Measurements from ENCODE around the gene PCGF1.

Gene PCGF1

DNA sequence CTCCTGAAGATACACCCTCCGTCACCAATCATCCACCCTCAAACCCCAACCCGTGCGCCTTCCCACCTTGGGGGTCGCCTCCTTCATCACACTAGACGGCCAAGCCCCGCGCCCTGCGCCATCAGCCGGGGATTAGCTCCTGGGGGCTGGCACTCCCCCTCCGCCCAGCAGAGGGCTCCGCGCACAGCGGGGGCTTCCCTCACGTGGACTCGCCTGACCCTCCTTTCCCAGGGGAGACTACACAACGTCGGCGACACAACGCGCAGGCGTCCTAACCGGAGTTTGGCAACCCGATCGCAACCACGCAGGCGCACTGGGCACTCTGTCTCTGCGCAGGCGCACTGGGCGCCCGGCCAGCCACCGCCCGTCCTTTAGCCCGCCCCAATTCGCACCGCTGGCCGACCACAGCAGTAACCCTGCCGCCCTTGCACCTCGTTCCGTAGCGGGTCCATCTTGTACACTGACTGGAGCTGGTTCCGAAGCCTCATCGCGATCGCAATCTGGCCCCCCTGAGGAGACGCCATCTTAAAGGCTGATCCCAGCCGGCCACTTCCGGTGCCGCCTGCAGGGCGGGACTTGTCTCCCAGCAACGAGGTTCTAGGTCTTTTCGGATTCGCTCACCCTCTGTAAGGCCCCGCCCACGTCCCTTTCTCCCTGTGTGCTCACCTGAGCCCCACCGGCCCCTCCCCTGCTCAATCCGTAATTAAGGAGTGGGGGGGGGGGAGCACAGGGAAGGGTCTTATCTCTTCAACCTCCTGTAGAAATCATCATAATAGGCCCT, at the start of gene PCGF1:
TSS of gene PCGF1 (minus strand) at position 551 of the 781 bp plus-strand sequence. CDS start at position 524, 27 bp downstream.
- peak; percentile 88 to 92 for DNase-seq

DNA sequence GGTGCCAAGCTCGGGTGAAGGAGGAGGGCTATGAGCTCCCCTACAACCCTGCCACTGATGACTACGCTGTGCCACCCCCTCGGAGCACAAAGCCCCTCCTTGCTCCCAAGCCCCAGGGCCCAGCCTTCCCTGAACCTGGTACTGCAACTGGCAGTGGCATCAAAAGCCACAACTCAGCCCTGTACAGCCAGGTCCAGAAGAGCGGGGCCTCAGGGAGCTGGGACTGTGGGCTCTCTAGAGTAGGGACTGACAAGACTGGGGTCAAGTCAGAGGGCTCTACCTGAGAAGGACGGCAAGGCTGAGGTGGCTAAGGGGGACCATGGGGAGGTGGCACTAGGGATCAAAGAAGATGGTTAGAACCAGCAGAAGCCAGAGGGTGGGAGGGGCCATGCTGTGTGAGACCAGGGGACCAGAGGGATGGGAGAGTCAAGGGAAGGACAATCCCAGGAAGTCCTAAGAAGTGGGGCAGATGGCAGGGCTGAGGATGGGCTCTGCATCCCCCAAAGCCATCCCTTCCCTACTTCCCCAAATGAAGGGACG, 49.4 kb upstream of the PCGF1 start:
- DNase-seq, result no peak

- no peak for DNase-seq
Measured at GRCh38 chr2:74556159-74556558, 48.7 kb upstream of the PCGF1 start.

DNA sequence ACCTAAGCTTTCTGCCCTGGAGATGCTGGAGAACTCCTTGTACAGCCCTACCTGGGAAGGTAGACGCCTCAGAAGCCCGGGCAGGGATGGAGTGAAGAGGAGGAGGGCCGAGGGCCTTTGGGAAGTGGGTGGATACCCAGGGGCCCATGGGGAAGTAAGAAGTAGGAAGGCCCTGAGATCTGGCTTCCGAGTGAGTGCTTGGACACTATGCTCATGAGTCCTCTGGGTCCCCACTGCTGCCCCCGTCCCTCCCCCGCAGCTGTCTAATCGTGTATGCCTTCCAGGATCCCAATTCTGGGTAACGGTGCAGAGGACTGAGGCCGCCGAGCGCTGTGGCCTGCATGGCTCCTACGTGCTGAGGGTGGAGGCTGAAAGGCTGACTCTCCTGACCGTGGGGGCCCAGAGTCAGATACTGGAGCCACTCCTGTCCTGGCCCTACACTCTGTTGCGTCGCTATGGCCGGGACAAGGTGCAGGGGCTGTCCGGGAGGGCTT, 48.2 kb upstream of the PCGF1 start:
- DNase-seq, result no peak

DNA sequence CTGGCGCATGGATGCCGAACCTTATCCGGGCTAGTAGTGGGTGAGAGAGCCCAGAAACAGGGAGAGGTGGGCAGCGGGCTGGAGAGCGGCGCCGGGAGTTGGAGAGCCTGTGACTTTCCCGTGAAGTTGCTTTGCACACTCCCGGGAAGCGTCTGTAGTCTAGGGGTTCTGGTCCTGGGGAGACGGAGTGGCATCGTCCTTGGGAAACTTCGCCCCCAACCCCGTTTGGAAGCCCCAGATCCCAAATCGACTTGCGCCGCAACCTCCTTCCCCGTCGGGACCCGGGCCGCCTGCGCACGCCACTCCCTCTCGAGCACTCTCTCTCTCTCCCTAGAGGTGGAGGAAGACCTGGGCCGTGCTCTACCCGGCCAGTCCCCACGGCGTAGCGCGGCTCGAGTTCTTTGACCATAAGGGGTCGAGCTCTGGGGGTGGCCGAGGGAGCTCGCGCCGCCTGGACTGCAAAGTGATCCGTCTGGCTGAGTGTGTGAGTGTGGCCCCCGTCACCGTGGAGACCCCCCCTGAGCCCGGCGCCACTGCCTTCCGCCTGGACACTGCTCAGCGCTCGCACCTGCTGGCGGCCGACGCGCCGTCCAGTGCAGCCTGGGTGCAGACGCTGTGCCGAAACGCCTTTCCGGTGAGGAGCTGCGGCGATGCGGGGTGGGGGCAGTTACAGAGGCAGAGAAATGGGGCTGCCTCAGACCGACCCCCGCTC, 47.5 kb upstream of the PCGF1 start:
- DNase-seq, result no peak

DNA sequence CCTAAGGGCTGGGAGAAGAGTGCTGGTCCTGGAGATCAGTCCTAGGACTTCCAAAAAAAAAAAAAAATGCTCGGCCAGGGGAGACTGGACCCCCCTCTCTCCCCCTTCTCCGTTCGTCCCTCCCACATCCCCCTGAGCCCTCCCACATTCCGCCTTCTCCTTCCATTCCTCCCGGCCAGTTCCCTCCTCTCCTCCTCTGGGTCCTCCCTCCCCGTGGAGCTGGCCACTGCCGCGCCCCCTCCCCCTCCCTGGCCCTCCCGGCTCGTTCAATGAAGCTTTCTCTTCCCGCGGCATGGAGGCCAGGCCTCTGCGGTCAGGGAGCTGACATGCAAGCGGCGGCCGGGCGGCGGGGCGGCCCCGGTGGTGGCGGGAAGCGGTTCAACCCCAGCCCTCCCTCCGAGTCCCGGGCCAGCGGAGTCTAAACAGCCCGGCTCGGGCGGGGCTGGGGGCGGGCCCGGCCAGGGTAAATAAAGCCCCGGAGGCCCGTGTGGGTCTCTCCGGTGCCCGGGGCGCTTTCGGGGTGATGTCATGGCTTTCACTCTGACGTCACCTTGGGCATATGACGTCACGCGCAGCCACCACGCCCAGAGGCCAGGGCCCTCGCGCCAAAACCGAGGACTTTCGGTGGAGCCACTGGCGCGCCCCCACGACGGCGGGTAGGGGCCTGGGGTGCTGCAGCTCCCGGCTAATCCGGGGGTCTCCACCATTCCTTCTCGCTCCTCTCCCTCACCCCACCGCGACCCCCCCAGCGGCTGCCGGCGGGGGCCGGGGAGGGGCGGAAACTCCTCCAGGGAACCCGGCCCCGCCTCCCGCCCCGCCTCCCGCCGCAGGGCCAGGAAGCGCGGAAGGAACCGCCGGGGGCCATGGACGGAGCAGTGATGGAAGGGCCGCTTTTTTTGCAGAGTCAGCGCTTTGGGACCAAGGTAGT, 46.7 kb upstream of the PCGF1 start, which contains the start of the genes DOK1 and LOXL3:
TSS of gene DOK1 (plus strand) at position 829 of the 928 bp plus-strand sequence. CDS start at position 864, 35 bp downstream.
TSS of gene LOXL3 (minus strand) at position 51 of the 928 bp plus-strand sequence. CDS start 1,308 bp downstream, outside the sequence.
- DNase-seq, result no peak

- no peak for DNase-seq
Measured at GRCh38 chr2:74552914-74553811, 45.7 kb upstream of the PCGF1 start.

DNA sequence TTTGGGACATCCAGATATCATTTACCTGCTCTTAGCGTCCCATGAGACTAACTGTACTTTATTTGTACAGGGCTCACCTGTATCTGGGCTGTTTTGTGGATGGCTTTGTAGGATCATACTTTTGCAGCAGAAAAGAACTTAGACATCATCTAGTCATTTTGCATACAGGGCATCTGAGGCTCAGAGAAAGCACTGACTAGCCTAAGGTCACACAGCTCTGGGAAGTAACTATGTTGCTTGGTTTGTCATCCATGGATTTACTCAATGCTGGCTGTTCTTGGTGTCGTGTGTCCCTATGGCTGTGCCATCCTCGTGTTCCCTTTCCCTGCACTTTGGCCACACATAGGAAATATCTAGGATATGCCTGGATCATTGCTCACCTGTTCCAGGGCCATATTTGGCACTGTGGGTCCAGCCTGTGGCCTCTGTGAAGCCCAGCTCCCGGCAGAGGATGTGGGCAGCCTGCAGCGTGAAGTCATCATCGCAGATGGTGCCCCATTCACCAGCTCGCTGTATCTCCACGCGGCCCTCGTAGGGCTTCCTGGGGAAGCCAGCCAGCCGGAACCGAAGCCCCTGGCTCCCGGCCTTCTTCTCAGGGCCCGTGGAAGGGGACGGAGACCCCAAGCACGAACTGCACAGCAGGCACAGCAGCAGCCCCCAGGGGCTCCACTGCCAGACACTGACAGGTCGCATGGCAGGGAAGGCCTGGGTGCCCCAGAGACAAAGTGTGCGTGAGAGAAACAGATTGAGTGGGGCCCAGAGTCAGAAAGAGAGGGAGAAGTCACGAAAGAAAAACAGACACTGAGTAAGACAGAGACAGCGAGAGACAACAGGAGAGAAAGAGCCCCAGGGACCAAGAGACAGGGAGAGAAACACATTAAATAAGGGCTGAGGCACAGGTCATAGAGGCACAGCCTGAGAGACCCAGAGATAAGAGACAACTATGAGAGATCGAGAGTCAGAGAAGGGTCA, 44.7 kb upstream of the PCGF1 start:
- no peak for DNase-seq

DNA sequence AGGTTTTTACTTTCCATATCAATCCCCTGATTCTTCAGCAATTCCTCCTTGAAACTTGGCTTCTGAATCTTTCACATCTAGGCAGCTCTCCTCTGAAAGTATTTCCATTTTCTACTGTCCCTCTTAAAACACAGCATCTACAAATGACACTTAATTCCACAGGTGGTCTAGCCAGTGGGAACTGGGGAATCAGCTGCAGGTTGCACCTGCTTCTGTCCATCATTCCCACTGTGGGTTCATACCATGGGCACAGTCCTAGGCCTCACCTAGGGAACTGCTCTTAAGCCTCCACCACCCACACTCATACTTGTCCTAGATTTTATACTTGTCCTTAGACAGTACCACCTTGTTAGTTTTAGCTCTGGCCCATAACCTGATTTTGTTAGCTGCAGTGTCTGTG, 44.0 kb upstream of the PCGF1 start:
- DNase-seq, result no peak

DNA sequence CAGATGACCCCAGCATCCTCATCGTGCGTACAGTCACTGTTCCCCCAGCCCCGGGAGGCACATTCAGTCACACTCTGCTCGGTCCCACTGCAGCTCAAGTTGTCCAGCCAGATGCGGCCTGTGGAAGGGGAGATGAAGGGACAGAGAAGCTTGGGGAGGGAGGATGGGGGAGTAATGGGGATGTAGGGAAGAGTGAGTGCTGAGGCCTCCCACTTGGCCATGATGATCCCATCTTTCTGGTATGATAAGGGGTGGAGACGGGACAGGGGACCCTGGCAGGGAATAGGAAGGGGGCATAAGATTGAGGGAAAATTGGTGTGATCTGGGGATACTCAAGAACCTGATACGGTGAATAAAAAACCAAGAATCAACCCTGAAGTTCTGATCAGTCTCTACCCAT, 42.7 kb upstream of the PCGF1 start:
- DNase-seq, result no peak

DNA sequence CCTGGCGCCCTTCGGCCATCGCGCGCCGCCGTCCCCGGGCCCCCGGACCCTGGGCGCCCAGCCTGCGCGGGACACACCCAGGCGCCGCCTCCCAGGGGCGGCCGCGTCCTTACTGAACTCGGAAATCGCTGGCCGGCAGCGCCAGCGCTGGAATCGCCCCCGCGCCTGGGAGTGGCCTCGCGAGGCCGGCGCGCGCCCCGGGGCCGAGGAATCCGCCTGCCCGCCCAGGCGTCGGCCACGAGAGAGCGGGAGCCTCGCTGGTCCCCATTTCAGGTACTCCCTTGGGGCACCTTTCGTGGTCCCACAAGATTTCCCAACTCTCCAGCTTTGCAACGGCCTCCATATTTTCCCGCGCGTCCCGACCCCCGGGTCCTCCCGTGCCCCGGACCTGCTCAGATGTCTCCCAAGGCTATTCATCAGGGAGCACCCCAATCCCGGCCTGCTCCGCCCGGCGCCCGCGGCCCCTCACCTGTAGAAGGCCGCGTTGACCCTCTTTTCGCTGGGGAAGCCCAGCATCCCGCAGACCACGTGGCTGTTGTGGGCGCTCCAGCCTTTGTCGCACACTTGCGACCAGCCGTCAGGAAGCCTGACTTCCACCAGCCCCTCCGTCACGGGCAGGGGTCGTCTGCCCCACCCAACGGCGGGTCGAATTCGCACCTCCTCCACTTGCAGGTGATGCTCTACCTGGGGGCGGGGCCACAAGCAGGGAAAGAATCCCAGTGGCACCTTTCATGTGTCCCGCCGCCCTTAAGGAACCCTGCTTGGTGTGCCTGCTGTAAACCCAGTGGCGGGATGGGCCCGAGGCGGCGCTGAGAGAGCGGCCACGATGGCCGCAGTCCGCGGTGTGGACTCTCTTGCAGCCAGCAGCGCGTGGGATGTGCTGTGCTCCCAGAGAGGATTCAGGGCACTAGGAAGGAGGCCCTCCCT, 41.7 kb upstream of the PCGF1 start:
- peak in 1 of 2 experiments; percentile 11 for DNase-seq

DNA sequence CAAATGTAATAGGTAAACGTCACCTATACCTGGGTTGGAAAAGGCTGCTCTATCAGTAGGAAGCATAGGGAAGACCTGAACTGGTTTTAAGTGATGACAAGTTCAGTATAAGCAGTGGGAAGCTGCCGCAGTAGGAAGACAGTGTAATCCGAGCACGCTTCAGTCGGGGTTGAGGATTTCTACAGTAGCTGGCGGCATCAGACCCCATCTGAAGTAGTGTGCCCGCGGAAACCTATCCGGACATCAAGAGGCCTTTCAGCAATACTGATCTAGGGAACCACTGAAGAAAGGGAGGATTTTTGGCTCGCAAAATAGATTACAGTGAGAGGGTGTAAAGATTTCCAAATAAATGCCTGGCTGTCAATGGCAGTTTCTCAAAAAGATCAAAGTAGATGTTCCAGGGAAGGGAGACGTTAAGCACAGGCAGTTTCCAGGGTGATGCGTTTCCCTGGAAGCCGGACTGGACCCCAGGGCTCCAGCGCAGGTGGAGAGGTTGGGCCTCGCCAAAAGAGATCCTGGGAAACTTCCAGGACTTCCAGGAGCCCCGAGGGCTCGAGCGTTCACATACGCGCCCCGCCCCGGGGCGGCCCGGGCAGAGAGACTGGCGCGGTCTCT, 40.9 kb upstream of the PCGF1 start:
- DNase-seq, result no peak

GRCh38 chr2:74546004-74546403, 38.5 kb upstream of the PCGF1 start:
- no peak for DNase-seq

GRCh38 chr2:74544634-74545033, 37.1 kb upstream of the PCGF1 start:
- no peak for DNase-seq

- DNase-seq, result no peak
Measured at GRCh38 chr2:74542978-74543377, 35.5 kb upstream of the PCGF1 start.

GRCh38 chr2:74540291-74540690, 32.8 kb upstream of the PCGF1 start:
- DNase-seq, result no peak

- no peak for DNase-seq
Measured at GRCh38 chr2:74538881-74539339, 31.4 kb upstream of the PCGF1 start.

GRCh38 chr2:74537140-74537539, 29.6 kb upstream of the PCGF1 start:
- DNase-seq, result no peak
